HCT116 (cell line): Measurements from ENCODE around the gene NFKB1. TPM values are rescaled to one million over a fixed set of nuclear protein-coding genes. Genes with fewer than 3 reads are reported as not detected.

Source experiments
- ATAC-seq: fragments of 200-7000 bp; cut with Tn5 transposase; 2 replicates; pipeline ENCODE4 v1.9.1; 2020; ENCODE audit warnings: mild to moderate bottlenecking, moderate library complexity
- BruUV-seq: library from RNA; stranded (reverse); fragments of 400-500 nt; replicated peaks from 2 replicates; lab custom pipeline; 2021; lab: Mats Ljungman, UMichigan
- CTCF ChIA-PET: fragments of 300-600 bp; sonication (Branson Sonifier 250); formaldehyde crosslinking; loops from one replicate; lab custom pipeline; 2021; ENCODE audit warnings: antibody characterized with exemption; lab: Charles Lee
- POLR2A ChIA-PET: fragments of 300-600, 350-600 bp; sonication (Branson Sonifier 250); formaldehyde crosslinking; loops from one replicate; lab custom pipeline; 2021; ENCODE audit warnings: antibody characterized with exemption; lab: Charles Lee
- RAD21 ChIA-PET, 2 experiments: fragments of 300-600 bp; sonication (Branson Sonifier 250); formaldehyde crosslinking; loops; one replicate each; lab custom pipeline; 2023; ENCODE audit warnings: low total read pairs in 2 of 2; ENCODE audit not compliant: uncharacterized antibody in 2 of 2, unreplicated experiment in 2 of 2, low non-redundant PET in 1 of 2; lab: Charles Lee
- DNase-seq: peaks from one replicate; pipeline ENCODE4 v3.0.0-alpha.2; 2010; ENCODE audit warnings: low read depth, low spot score
- H2AFZ ChIP-seq: fragments of 200-600 bp; shearing (Covaris generic), sonication (generic); 2 replicates; pipeline ENCODE4 v1.6.1; 2017; ENCODE audit warnings: low read depth, mixed run types, mixed read lengths, antibody characterized with exemption, low read length; ENCODE audit not compliant: poor library complexity, severe bottlenecking
- H3K27ac ChIP-seq: 2 replicates; pipeline ENCODE4 v1.5.1; 2012; ENCODE audit warnings: low read depth, low read length
- H3K27me3 ChIP-seq: fragments of 200-600 bp; sonication (generic); 2 replicates; pipeline ENCODE4 v1.6.1; 2016; ENCODE audit warnings: mixed run types, low read length, mixed read lengths; ENCODE audit not compliant: insufficient read depth
- H3K36me3 ChIP-seq, 2 experiments: fragments of 200-500 bp in 1 of 2; fragments of 200-600 bp in 1 of 2; sonication (Bioruptor generic) in 1 of 2; sonication (generic) in 1 of 2; 2 replicates each; pipeline versions ENCODE4 v1.5.1 to v1.6.1; 2014 to 2016; ENCODE audit warnings: low read length in 2 of 2, inconsistent platforms in 1 of 2, mixed read lengths in 1 of 2, mixed run types in 1 of 2; ENCODE audit not compliant: insufficient read depth in 2 of 2, control insufficient read depth in 1 of 2
- H3K4me1 ChIP-seq, 2 experiments: fragments of 200-600 bp in 1 of 2; sonication (generic) in 1 of 2; 2 replicates each; pipeline versions ENCODE4 v1.5.1 to v1.6.1; 2012 to 2017; ENCODE audit warnings: low read length in 2 of 2, inconsistent platforms in 1 of 2, mild to moderate bottlenecking in 1 of 2, mixed read lengths in 1 of 2, mixed run types in 1 of 2, moderate library complexity in 1 of 2; ENCODE audit not compliant: insufficient read depth in 2 of 2, control insufficient read depth in 1 of 2
- H3K4me2 ChIP-seq: fragments of 200-600 bp; sonication (generic); 2 replicates; pipeline ENCODE4 v1.6.1; 2017; ENCODE audit warnings: mixed run types, low read length, mixed read lengths
- H3K4me3 ChIP-seq, 2 experiments: fragments of 200-600 bp in 1 of 2; sonication (generic) in 1 of 2; replicated peaks in 1 of 2; 2 replicates each; pipeline ENCODE4 v1.5.1; 2011 to 2016; ENCODE audit warnings: low read length in 2 of 2, control low read depth in 1 of 2, low read depth in 1 of 2, mild to moderate bottlenecking in 1 of 2, mixed read lengths in 1 of 2, mixed run types in 1 of 2
- H3K79me2 ChIP-seq: fragments of 200-600 bp; sonication (generic); 2 replicates; pipeline ENCODE4 v1.6.1; 2017; ENCODE audit warnings: mild to moderate bottlenecking, mixed run types, low read length, moderate library complexity, mixed read lengths; ENCODE audit not compliant: insufficient read depth
- H3K9ac ChIP-seq: fragments of 200-600 bp; sonication (generic); 2 replicates; pipeline ENCODE4 v1.6.1; 2016; ENCODE audit warnings: low read length, mixed read lengths
- H3K9me2 ChIP-seq: fragments of 200-600 bp; sonication (generic), shearing (Covaris generic); 2 replicates; pipeline ENCODE4 v1.6.1; 2017; ENCODE audit warnings: mixed run types, mild to moderate bottlenecking, moderate library complexity; ENCODE audit not compliant: insufficient read depth
- H3K9me3 ChIP-seq, 2 experiments: fragments of 200-500 bp in 1 of 2; fragments of 200-600 bp in 1 of 2; sonication (Bioruptor generic) in 1 of 2; sonication (generic) in 1 of 2; 2 replicates each; pipeline ENCODE4 v1.6.1; 2014 to 2017; ENCODE audit warnings: low read length in 2 of 2, mixed read lengths in 2 of 2, inconsistent platforms in 1 of 2, low read depth in 1 of 2, mild to moderate bottlenecking in 1 of 2, mixed run types in 1 of 2, moderate library complexity in 1 of 2; ENCODE audit not compliant: control insufficient read depth in 1 of 2, insufficient read depth in 1 of 2
- H4K20me1 ChIP-seq: fragments of 200-600 bp; sonication (generic), shearing (Covaris generic); 2 replicates; pipeline ENCODE4 v1.6.1; 2017; ENCODE audit warnings: mixed run types, mild to moderate bottlenecking, moderate library complexity; ENCODE audit not compliant: insufficient read depth
- CEBPB ChIP-seq: IDR thresholded peaks from 2 replicates; pipeline ENCODE4 v1.6.1; 2012; ENCODE audit warnings: low read depth
- CTCF ChIP-seq, 3 experiments: fragments of 200-600 bp in 1 of 3; sonication (generic) in 1 of 3; IDR thresholded peaks in 2 of 3; conservative IDR thresholded peaks in 1 of 3; 2 replicates each; pipeline ENCODE4 v1.5.1; 2012 to 2017; ENCODE audit warnings: low read depth in 2 of 3, low read length in 2 of 3, antibody characterized with exemption in 1 of 3, borderline replicate concordance in 1 of 3, control low read depth in 1 of 3, mild to moderate bottlenecking in 1 of 3, mixed read lengths in 1 of 3, mixed run types in 1 of 3, moderate library complexity in 1 of 3; ENCODE audit not compliant: insufficient read depth in 1 of 3
- EGR1 ChIP-seq: IDR thresholded peaks from 2 replicates; pipeline ENCODE4 v1.6.1; 2012; ENCODE audit warnings: low read depth
- ELF1 ChIP-seq: IDR thresholded peaks from 2 replicates; pipeline ENCODE4 v1.6.1; 2012; ENCODE audit warnings: low read depth, borderline replicate concordance
- EZH2phosphoT487 ChIP-seq: fragments of 200-600 bp; IDR thresholded peaks from 2 replicates; pipeline ENCODE4 v1.6.1; 2018; ENCODE audit warnings: antibody characterized with exemption, borderline replicate concordance
- FOSL1 ChIP-seq: IDR thresholded peaks from 2 replicates; pipeline ENCODE4 v1.6.1; 2012; ENCODE audit warnings: low read depth
- POLR2A ChIP-seq: IDR thresholded peaks from 2 replicates; pipeline ENCODE4 v1.7.0; 2011; ENCODE audit warnings: borderline replicate concordance; ENCODE audit not compliant: insufficient read depth, insufficient read length; ENCODE audit errors: extremely low read depth
- SIN3A ChIP-seq: IDR thresholded peaks from 2 replicates; pipeline ENCODE4 v1.6.1; 2012; ENCODE audit warnings: low read depth
- TCF7L2 ChIP-seq: IDR thresholded peaks from 2 replicates; pipeline ENCODE4 v1.7.0; 2011; ENCODE audit warnings: borderline replicate concordance, inconsistent platforms; ENCODE audit not compliant: insufficient read depth, insufficient read length; ENCODE audit errors: extremely low read depth
- YY1 ChIP-seq: IDR thresholded peaks from 2 replicates; pipeline ENCODE4 v1.6.1; 2011; ENCODE audit warnings: low read length, low read depth, moderate library complexity, mild to moderate bottlenecking; ENCODE audit not compliant: insufficient replicate concordance; ENCODE audit errors: extremely low read depth
- intact Hi-C: fragments of 100-400 bp; cut with micrococcal nuclease; formaldehyde crosslinking; loops from 2 replicates; pipeline ENCODE4 v1.10.0; 2022
- total RNA-seq: library from RNA; stranded (reverse); gene quantifications from one replicate; pipeline ENCODE4 v1.2.1, GENCODE V29; 2021; ENCODE audit not compliant: unreplicated experiment
- TF ChIP-seq, protein P1 (sequence below): IDR thresholded peaks from 2 replicates; pipeline ENCODE4 v1.6.1; 2012; ENCODE audit warnings: low read depth

The NFKB1 gene
- total RNA-seq, 1 experiment from 2014 or later: 29.4 TPM

GRCh38 chr4:102525504-102525903 lies 24.3 kb downstream of the NFKB1 start:
- H3K4me2 ChIP-seq: no peak overlapping the region
- no peaks in the 10 kb centered on the region for H3K9me2 ChIP-seq
- no peak for ATAC-seq
- H3K9me3 ChIP-seq: no peaks in the 10 kb centered on the region
- no TSS peak for BruUV-seq
- TF ChIP-seq CTCF (IDR thresholded peaks at IDR 0.05 in 2 of 3, conservative IDR thresholded peaks at IDR 0.05 in 1 of 3; ENCODE audit: borderline replicate concordance in 1 of 3, insufficient read depth in 1 of 3, low read depth in 2 of 3, low read length in 2 of 3) (no peak), ELF1 (no peak)
- no peak overlapping the region for H2AFZ ChIP-seq
- no peaks in the 10 kb centered on the region for H3K27me3 ChIP-seq
- no peaks in the 10 kb centered on the region for H3K36me3 ChIP-seq
- ChIA-PET CTCF (no interaction called here), POLR2A (no interaction called here), RAD21 (no interaction called here)
- no peak overlapping the region for H3K4me3 ChIP-seq
- no peak overlapping the region for H3K9ac ChIP-seq
- no peak for DNase-seq
- intact Hi-C loops: no loop called here
- no peak overlapping the region for H3K27ac ChIP-seq
- H4K20me1 ChIP-seq: no peaks in the 10 kb centered on the region
- H3K4me1 ChIP-seq: no peaks in the 10 kb centered on the region
- peaks cover 18% of the 10 kb centered on the region for H3K79me2 ChIP-seq

- Histone ChIP-seq H3K9me2 (no peaks in the 10 kb centered on the region), H2AFZ (no peak overlapping the region), H3K9ac (no peak overlapping the region), H3K9me3 (no peaks in the 10 kb centered on the region), H4K20me1 (no peaks in the 10 kb centered on the region), H3K4me3 (no peak overlapping the region), H3K4me2 (no peak overlapping the region), H3K79me2 (peaks cover 13% of the 10 kb centered on the region), H3K4me1 (no peaks in the 10 kb centered on the region), H3K36me3 (no peaks in the 10 kb centered on the region), H3K27ac (no peak overlapping the region), H3K27me3 (no peaks in the 10 kb centered on the region)
- intact Hi-C loops: no loop called here
- RAD21 ChIA-PET: no interaction called here
- POLR2A ChIA-PET: no interaction called here
- TF ChIP-seq SIN3A (no peak), CEBPB (no peak), YY1 (no peak), TCF7L2 (no peak), POLR2A (no peak), EZH2phosphoT487 (no peak), CTCF (IDR thresholded peaks at IDR 0.05 in 2 of 3, conservative IDR thresholded peaks at IDR 0.05 in 1 of 3; ENCODE audit: borderline replicate concordance in 1 of 3, insufficient read depth in 1 of 3, low read depth in 2 of 3, low read length in 2 of 3) (no peak), EGR1 (no peak), FOSL1 (no peak)
- TF ChIP-seq, protein P1, sequence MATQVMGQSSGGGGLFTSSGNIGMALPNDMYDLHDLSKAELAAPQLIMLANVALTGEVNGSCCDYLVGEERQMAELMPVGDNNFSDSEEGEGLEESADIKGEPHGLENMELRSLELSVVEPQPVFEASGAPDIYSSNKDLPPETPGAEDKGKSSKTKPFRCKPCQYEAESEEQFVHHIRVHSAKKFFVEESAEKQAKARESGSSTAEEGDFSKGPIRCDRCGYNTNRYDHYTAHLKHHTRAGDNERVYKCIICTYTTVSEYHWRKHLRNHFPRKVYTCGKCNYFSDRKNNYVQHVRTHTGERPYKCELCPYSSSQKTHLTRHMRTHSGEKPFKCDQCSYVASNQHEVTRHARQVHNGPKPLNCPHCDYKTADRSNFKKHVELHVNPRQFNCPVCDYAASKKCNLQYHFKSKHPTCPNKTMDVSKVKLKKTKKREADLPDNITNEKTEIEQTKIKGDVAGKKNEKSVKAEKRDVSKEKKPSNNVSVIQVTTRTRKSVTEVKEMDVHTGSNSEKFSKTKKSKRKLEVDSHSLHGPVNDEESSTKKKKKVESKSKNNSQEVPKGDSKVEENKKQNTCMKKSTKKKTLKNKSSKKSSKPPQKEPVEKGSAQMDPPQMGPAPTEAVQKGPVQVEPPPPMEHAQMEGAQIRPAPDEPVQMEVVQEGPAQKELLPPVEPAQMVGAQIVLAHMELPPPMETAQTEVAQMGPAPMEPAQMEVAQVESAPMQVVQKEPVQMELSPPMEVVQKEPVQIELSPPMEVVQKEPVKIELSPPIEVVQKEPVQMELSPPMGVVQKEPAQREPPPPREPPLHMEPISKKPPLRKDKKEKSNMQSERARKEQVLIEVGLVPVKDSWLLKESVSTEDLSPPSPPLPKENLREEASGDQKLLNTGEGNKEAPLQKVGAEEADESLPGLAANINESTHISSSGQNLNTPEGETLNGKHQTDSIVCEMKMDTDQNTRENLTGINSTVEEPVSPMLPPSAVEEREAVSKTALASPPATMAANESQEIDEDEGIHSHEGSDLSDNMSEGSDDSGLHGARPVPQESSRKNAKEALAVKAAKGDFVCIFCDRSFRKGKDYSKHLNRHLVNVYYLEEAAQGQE: no peak
- DNase-seq: no peak
- no peak for ATAC-seq
- BruUV-seq: no TSS peak
- CTCF ChIA-PET: no interaction called here
Measured at GRCh38 chr4:102526532-102526931, 25.4 kb downstream of the NFKB1 start.
